ENCODE results near the gene PLCL1. TPM values are rescaled to one million over a fixed set of nuclear protein-coding genes. Genes with fewer than 3 reads are reported as not detected.

PLCL1 gene
- total and polyA plus RNA-seq, 10 of the 15 experiments (the other 5 are each of a cell fraction or from before 2014, with no cell fraction given) = 0.03 to 1.5 (median 0.22) TPM

GRCh38 chr2:198114064-198114463 lies 309.7 kb downstream of the PLCL1 start:
- WGBS (ENCODE audit: insufficient coverage, insufficient replicate concordance, low lambda C conversion rate, missing lambda C conversion rate) = 4% methylated on average over 1 of the region's 1 CpG
- intact Hi-C loops (cut with micrococcal nuclease; ENCODE audit: unreplicated experiment) = no loop called here
- ChIA-PET RAD21 (ENCODE audit: unreplicated experiment) (interaction anchor here (0.7 to 1.6 kb wide), 4 partner anchors 11 to 301 kb away, joined by 3 to 4 read pairs (median 3); no protein-coding TSS in a partner anchor), POLR2A (no interaction called here), SMC1A (ENCODE audit: uncharacterized antibody, unreplicated experiment) (interaction anchor here (0.7 to 4.5 kb wide), 8 partner anchors 10 to 174 kb away, joined by 3 to 17 read pairs (median 3); no protein-coding TSS in a partner anchor), CTCF (interaction anchor here (1.0 to 1.9 kb wide), 6 partner anchors 10 to 314 kb away, joined by 3 to 5 read pairs (median 4); no protein-coding TSS in a partner anchor)
- no peaks in the 10 kb centered on the region for H3K27me3 ChIP-seq (replicated peaks in 1 of 2; ENCODE audit: control insufficient read depth in 2 of 2, insufficient read depth in 2 of 2, low read length in 1 of 2)
- H3K36me3 ChIP-seq (ENCODE audit: control insufficient read depth in 2 of 2, insufficient read depth in 2 of 2, low read length in 1 of 2) = no peaks in the 10 kb centered on the region
- no peak overlapping the region for H2AFZ ChIP-seq (ENCODE audit: control insufficient read depth, low read depth, low read length)
- H3K9ac ChIP-seq (ENCODE audit: control insufficient read depth, insufficient read depth, low read length) = no peak overlapping the region
- no peak for FAIRE-seq
- H3K4me3 ChIP-seq = no peak overlapping the region
- no peaks in the 10 kb centered on the region for H3K4me1 ChIP-seq (ENCODE audit: control insufficient read depth, insufficient read depth, low read length)
- H4K20me1 ChIP-seq (ENCODE audit: control insufficient read depth, insufficient read depth) = no peaks in the 10 kb centered on the region
- in situ Hi-C loops (cut with MboI) = no loop called here
- H3K9me3 ChIP-seq (replicated peaks; ENCODE audit: control insufficient read depth, insufficient read depth, low read length) = no peaks in the 10 kb centered on the region
- no peak for TF ChIP-seq SIN3A (IDR thresholded peaks at IDR 0.05; ENCODE audit: low read depth, low read length)
- no peak for TF ChIP-seq ZNF274 (IDR thresholded peaks at IDR 0.05; ENCODE audit: insufficient read depth, insufficient read length)
- TF ChIP-seq BMI1 (IDR thresholded peaks at IDR 0.05; ENCODE audit: borderline replicate concordance) = no peak
- TF ChIP-seq NRF1 (conservative IDR thresholded peaks at IDR 0.05; ENCODE audit: low read depth, low read length) = no peak
- TF ChIP-seq ZNF592 (IDR thresholded peaks at IDR 0.05) = no peak
- no peak for TF ChIP-seq TBL1XR1 (IDR thresholded peaks at IDR 0.05; ENCODE audit: low read depth, low read length)
- no peak for TF ChIP-seq PKNOX1 (IDR thresholded peaks at IDR 0.05)
- no peak for ATAC-seq
- H3K27ac ChIP-seq (ENCODE audit: control insufficient read depth, insufficient read depth) = no peak overlapping the region
- H3K4me2 ChIP-seq (ENCODE audit: control insufficient read depth, insufficient read depth) = no peak overlapping the region
- DNase-seq (ENCODE audit: low read depth, low spot score) = no peak
- no peaks in the 10 kb centered on the region for H3K79me2 ChIP-seq (ENCODE audit: control insufficient read depth, insufficient read depth, low read length)
- BruUV-seq (replicated peaks) = no TSS peak
